GM23338 (cell line): ENCODE measurements around the gene RAD21L1.

Source experiments
- CREB1 ChIP-seq: fragments of 250-450 bp; sonication (Bioruptor Pico); IDR thresholded peaks from 2 replicates; pipeline ENCODE4 v1.5.0; 2020; ENCODE audit warnings: low read depth, mild to moderate bottlenecking, moderate library complexity
- EZH2 ChIP-seq: fragments of 200-600 bp; sonication (generic); IDR thresholded peaks from one replicate; pipeline ENCODE4 v1.8.0; 2017; ENCODE audit warnings: antibody characterized with exemption, mild to moderate bottlenecking, low read depth; ENCODE audit not compliant: unreplicated experiment
- EZH2phosphoT487 ChIP-seq: fragments of 200-600 bp; sonication (generic); IDR thresholded peaks from one replicate; pipeline ENCODE4 v1.8.1; 2018; ENCODE audit warnings: antibody characterized with exemption; ENCODE audit not compliant: unreplicated experiment
- JUNB ChIP-seq: IDR thresholded peaks from one replicate; pipeline ENCODE4 v1.6.1; 2016; ENCODE audit warnings: antibody characterized with exemption; ENCODE audit not compliant: unreplicated experiment
- NANOG ChIP-seq: IDR thresholded peaks from 2 replicates; pipeline ENCODE4 v1.6.1; 2016; ENCODE audit warnings: antibody characterized with exemption, borderline replicate concordance
- POLR2AphosphoS5 ChIP-seq: IDR thresholded peaks from 2 replicates; pipeline ENCODE4 v1.6.1; 2016; ENCODE audit warnings: antibody characterized with exemption, low read depth
- STAT1 ChIP-seq: IDR thresholded peaks from one replicate; pipeline ENCODE4 v1.6.1; 2016; ENCODE audit warnings: antibody characterized with exemption; ENCODE audit not compliant: unreplicated experiment
- ZNF114 ChIP-seq: fragments of 250-450 bp; sonication (Bioruptor Pico); IDR thresholded peaks from 2 replicates; pipeline ENCODE4 v1.5.0; 2020; ENCODE audit warnings: mild to moderate bottlenecking, moderate library complexity
- TF ChIP-seq, protein P1 (sequence below), 2 experiments: fragments of 200-600 bp in 1 of 2; sonication (generic) in 1 of 2; conservative IDR thresholded peaks; 2 replicates each; pipeline versions ENCODE4 v1.5.1 to v1.6.1; 2016 to 2017; ENCODE audit warnings: antibody characterized with exemption in 2 of 2, low read depth in 2 of 2, mild to moderate bottlenecking in 2 of 2, moderate library complexity in 1 of 2
- TF ChIP-seq, protein P2 (sequence below): IDR thresholded peaks from 2 replicates; pipeline ENCODE4 v1.6.1; 2016; ENCODE audit warnings: antibody characterized with exemption
- TF ChIP-seq, protein P3 (sequence below): IDR thresholded peaks from one replicate; pipeline ENCODE4 v1.6.1; 2018; ENCODE audit warnings: antibody characterized with exemption; ENCODE audit not compliant: unreplicated experiment
- TF ChIP-seq, protein P4 (sequence below): fragments of 250-450 bp; sonication (Bioruptor Pico); IDR thresholded peaks from 2 replicates; pipeline ENCODE4 v1.5.0; 2020; ENCODE audit warnings: mild to moderate bottlenecking, moderate library complexity

DNA sequence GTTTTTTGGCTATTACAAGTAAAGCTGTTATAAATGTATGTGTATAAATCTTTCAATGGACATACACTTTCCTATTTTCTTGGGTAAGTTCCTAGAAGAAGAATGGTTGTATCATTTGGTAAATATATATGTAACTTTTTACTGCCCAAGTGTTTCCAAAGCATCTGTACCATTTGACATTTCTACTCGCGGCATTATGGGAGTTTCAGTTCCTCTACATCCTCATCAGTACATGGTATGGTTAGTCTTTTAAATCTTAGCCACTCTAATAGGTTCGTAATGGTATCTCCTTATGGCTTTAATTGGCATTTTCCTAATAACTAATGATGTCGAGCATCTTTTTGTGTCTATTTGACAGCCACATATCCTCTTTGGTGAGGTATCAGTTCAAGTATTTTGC is 53.1 kb downstream of the RAD21L1 start:
- TF ChIP-seq, protein P1, sequence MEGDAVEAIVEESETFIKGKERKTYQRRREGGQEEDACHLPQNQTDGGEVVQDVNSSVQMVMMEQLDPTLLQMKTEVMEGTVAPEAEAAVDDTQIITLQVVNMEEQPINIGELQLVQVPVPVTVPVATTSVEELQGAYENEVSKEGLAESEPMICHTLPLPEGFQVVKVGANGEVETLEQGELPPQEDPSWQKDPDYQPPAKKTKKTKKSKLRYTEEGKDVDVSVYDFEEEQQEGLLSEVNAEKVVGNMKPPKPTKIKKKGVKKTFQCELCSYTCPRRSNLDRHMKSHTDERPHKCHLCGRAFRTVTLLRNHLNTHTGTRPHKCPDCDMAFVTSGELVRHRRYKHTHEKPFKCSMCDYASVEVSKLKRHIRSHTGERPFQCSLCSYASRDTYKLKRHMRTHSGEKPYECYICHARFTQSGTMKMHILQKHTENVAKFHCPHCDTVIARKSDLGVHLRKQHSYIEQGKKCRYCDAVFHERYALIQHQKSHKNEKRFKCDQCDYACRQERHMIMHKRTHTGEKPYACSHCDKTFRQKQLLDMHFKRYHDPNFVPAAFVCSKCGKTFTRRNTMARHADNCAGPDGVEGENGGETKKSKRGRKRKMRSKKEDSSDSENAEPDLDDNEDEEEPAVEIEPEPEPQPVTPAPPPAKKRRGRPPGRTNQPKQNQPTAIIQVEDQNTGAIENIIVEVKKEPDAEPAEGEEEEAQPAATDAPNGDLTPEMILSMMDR (conservative IDR thresholded peaks at IDR 0.05; ENCODE audit: low read depth in 2 of 2): no peak
- TF ChIP-seq POLR2AphosphoS5: no peak
- no peak for TF ChIP-seq CREB1
- no peak for TF ChIP-seq EZH2
- TF ChIP-seq EZH2phosphoT487: no peak
- TF ChIP-seq, protein P2, sequence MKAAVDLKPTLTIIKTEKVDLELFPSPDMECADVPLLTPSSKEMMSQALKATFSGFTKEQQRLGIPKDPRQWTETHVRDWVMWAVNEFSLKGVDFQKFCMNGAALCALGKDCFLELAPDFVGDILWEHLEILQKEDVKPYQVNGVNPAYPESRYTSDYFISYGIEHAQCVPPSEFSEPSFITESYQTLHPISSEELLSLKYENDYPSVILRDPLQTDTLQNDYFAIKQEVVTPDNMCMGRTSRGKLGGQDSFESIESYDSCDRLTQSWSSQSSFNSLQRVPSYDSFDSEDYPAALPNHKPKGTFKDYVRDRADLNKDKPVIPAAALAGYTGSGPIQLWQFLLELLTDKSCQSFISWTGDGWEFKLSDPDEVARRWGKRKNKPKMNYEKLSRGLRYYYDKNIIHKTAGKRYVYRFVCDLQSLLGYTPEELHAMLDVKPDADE: no peak
- TF ChIP-seq, protein P3, sequence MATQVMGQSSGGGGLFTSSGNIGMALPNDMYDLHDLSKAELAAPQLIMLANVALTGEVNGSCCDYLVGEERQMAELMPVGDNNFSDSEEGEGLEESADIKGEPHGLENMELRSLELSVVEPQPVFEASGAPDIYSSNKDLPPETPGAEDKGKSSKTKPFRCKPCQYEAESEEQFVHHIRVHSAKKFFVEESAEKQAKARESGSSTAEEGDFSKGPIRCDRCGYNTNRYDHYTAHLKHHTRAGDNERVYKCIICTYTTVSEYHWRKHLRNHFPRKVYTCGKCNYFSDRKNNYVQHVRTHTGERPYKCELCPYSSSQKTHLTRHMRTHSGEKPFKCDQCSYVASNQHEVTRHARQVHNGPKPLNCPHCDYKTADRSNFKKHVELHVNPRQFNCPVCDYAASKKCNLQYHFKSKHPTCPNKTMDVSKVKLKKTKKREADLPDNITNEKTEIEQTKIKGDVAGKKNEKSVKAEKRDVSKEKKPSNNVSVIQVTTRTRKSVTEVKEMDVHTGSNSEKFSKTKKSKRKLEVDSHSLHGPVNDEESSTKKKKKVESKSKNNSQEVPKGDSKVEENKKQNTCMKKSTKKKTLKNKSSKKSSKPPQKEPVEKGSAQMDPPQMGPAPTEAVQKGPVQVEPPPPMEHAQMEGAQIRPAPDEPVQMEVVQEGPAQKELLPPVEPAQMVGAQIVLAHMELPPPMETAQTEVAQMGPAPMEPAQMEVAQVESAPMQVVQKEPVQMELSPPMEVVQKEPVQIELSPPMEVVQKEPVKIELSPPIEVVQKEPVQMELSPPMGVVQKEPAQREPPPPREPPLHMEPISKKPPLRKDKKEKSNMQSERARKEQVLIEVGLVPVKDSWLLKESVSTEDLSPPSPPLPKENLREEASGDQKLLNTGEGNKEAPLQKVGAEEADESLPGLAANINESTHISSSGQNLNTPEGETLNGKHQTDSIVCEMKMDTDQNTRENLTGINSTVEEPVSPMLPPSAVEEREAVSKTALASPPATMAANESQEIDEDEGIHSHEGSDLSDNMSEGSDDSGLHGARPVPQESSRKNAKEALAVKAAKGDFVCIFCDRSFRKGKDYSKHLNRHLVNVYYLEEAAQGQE: no peak
- no peak for TF ChIP-seq ZNF114 (CRISPR knock-in tag)
- no peak for TF ChIP-seq JUNB
- no peak for TF ChIP-seq STAT1
- TF ChIP-seq, protein P4, sequence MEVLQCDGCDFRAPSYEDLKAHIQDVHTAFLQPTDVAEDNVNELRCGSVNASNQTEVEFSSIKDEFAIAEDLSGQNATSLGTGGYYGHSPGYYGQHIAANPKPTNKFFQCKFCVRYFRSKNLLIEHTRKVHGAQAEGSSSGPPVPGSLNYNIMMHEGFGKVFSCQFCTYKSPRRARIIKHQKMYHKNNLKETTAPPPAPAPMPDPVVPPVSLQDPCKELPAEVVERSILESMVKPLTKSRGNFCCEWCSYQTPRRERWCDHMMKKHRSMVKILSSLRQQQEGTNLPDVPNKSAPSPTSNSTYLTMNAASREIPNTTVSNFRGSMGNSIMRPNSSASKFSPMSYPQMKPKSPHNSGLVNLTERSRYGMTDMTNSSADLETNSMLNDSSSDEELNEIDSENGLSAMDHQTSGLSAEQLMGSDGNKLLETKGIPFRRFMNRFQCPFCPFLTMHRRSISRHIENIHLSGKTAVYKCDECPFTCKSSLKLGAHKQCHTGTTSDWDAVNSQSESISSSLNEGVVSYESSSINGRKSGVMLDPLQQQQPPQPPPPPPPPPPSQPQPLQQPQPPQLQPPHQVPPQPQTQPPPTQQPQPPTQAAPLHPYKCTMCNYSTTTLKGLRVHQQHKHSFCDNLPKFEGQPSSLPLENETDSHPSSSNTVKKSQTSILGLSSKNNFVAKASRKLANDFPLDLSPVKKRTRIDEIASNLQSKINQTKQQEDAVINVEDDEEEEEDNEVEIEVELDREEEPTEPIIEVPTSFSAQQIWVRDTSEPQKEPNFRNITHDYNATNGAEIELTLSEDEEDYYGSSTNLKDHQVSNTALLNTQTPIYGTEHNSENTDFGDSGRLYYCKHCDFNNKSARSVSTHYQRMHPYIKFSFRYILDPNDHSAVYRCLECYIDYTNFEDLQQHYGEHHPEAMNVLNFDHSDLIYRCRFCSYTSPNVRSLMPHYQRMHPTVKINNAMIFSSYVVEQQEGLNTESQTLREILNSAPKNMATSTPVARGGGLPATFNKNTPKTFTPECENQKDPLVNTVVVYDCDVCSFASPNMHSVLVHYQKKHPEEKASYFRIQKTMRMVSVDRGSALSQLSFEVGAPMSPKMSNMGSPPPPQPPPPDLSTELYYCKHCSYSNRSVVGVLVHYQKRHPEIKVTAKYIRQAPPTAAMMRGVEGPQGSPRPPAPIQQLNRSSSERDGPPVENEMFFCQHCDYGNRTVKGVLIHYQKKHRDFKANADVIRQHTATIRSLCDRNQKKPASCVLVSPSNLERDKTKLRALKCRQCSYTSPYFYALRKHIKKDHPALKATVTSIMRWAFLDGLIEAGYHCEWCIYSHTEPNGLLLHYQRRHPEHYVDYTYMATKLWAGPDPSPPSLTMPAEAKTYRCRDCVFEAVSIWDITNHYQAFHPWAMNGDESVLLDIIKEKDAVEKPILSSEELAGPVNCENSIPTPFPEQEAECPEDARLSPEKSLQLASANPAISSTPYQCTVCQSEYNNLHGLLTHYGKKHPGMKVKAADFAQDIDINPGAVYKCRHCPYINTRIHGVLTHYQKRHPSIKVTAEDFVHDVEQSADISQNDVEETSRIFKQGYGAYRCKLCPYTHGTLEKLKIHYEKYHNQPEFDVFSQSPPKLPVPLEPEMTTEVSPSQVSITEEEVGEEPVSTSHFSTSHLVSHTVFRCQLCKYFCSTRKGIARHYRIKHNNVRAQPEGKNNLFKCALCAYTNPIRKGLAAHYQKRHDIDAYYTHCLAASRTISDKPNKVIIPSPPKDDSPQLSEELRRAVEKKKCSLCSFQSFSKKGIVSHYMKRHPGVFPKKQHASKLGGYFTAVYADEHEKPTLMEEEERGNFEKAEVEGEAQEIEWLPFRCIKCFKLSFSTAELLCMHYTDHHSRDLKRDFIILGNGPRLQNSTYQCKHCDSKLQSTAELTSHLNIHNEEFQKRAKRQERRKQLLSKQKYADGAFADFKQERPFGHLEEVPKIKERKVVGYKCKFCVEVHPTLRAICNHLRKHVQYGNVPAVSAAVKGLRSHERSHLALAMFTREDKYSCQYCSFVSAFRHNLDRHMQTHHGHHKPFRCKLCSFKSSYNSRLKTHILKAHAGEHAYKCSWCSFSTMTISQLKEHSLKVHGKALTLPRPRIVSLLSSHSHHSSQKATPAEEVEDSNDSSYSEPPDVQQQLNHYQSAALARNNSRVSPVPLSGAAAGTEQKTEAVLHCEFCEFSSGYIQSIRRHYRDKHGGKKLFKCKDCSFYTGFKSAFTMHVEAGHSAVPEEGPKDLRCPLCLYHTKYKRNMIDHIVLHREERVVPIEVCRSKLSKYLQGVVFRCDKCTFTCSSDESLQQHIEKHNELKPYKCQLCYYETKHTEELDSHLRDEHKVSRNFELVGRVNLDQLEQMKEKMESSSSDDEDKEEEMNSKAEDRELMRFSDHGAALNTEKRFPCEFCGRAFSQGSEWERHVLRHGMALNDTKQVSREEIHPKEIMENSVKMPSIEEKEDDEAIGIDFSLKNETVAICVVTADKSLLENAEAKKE: no peak
- no peak for TF ChIP-seq NANOG
